K562 (cell line): Measurements from ENCODE around the gene LMAN1L. TPM values are rescaled to one million over a fixed set of nuclear protein-coding genes. Genes with fewer than 3 reads are reported as not detected.

Experiments
- ATAC-seq: fragments of 200-7000 bp; cut with Tn5 transposase; 3 replicates; pipeline ENCODE4 v1.9.1; 2020; ENCODE audit warnings: moderate library complexity
- BruUV-seq: library from RNA; stranded (reverse); fragments of 400-500 nt; replicated peaks from 2 replicates; lab custom pipeline; 2021; lab: Mats Ljungman, UMichigan
- CTCF ChIA-PET: fragments of 300-600 bp; formaldehyde crosslinking; extraction: SDS; loops from one replicate; lab custom pipeline; 2021; ENCODE audit warnings: low intra/inter-chr PET ratio; lab: Yijun Ruan, JAX
- POLR2A ChIA-PET: fragments of 300-600, 350-650 bp; sonication (Branson Sonifier 250); formaldehyde crosslinking; extraction: SDS; loops from one replicate; lab custom pipeline; 2021; ENCODE audit warnings: antibody characterized with exemption, inconsistent platforms; lab: Yijun Ruan, JAX
- DNase-seq, 4 experiments: peaks; one replicate each; pipeline versions ENCODE4 v3.0.0 to v3.0.0-alpha.2; 2011 to 2018; ENCODE audit warnings: low spot score in 3 of 4, mixed read lengths in 3 of 4; ENCODE audit errors: extremely low read depth in 1 of 4
- FAIRE-seq: peaks from 2 replicates; lab custom pipeline; 2011; peaks lifted over from hg19 to GRCh38; lab: Jason Lieb, UNC
- H2AFZ ChIP-seq: 2 replicates; pipeline ENCODE4 v1.6.0; 2011; ENCODE audit warnings: low read depth, low read length, control low read depth, inconsistent platforms
- H3K27ac ChIP-seq: fragments of 200-600 bp; 3 replicates; pipeline ENCODE4 v1.8.0; 2011; ENCODE audit warnings: low read depth, mild to moderate bottlenecking, control low read depth, inconsistent platforms, low read length, moderate library complexity, mixed read lengths; ENCODE audit errors: extremely low read depth
- H3K27me3 ChIP-seq, 2 experiments: fragments of 300-600 bp in 1 of 2; 2 replicates in 1 of 2; 3 replicates in 1 of 2; pipeline versions ENCODE4 v1.6.0 to v1.8.0; 2011; ENCODE audit warnings: inconsistent platforms in 2 of 2, low read length in 2 of 2, mild to moderate bottlenecking in 1 of 2, mixed read lengths in 1 of 2, moderate library complexity in 1 of 2; ENCODE audit not compliant: control insufficient read depth in 2 of 2, insufficient read depth in 2 of 2
- H3K36me3 ChIP-seq: fragments of 300-600 bp; 3 replicates; pipeline ENCODE4 v1.8.0; 2011; ENCODE audit warnings: mild to moderate bottlenecking, low read length, inconsistent platforms; ENCODE audit not compliant: control insufficient read depth, insufficient read depth
- H3K4me1 ChIP-seq, 2 experiments: fragments of 200-600 bp in 1 of 2; replicated peaks in 1 of 2; 2 replicates in 1 of 2; 3 replicates in 1 of 2; pipeline versions ENCODE4 v1.5.1 to v1.8.0; 2011; ENCODE audit warnings: inconsistent platforms in 2 of 2, low read length in 2 of 2, mild to moderate bottlenecking in 1 of 2, mixed read lengths in 1 of 2, moderate library complexity in 1 of 2; ENCODE audit not compliant: control insufficient read depth in 2 of 2, insufficient read depth in 2 of 2
- H3K4me2 ChIP-seq: 2 replicates; pipeline ENCODE4 v1.6.1; 2011; ENCODE audit warnings: low read length, control low read depth, inconsistent platforms, mixed read lengths; ENCODE audit not compliant: insufficient read depth
- H3K4me3 ChIP-seq: fragments of 200-600 bp; sonication (generic), shearing (Covaris generic); 2 replicates; pipeline ENCODE4 v1.5.1; 2016; ENCODE audit warnings: control low read depth, inconsistent platforms
- H3K79me2 ChIP-seq: fragments of 200-600 bp; 3 replicates; pipeline ENCODE4 v1.8.0; 2011; ENCODE audit warnings: low read length, inconsistent platforms; ENCODE audit not compliant: control insufficient read depth, insufficient read depth
- H3K9ac ChIP-seq, 2 experiments: 2 replicates each; pipeline versions ENCODE4 v1.6.0 to v1.6.1; 2011; ENCODE audit warnings: low read depth in 2 of 2, low read length in 2 of 2, control low read depth in 1 of 2, inconsistent platforms in 1 of 2, mild to moderate bottlenecking in 1 of 2, mixed read lengths in 1 of 2; ENCODE audit not compliant: insufficient read depth in 1 of 2
- H3K9me1 ChIP-seq: one replicate; pipeline ENCODE4 v1.6.0; 2011; ENCODE audit warnings: inconsistent platforms, mild to moderate bottlenecking, low read length, moderate library complexity; ENCODE audit not compliant: control insufficient read depth, insufficient read depth
- H3K9me3 ChIP-seq: replicated peaks from 2 replicates; pipeline ENCODE4 v1.5.1; 2011; ENCODE audit warnings: low read depth, low read length, inconsistent platforms; ENCODE audit not compliant: control insufficient read depth, insufficient read depth
- H4K20me1 ChIP-seq: replicated peaks from 2 replicates; pipeline ENCODE4 v1.6.1; 2011; ENCODE audit warnings: low read length, inconsistent platforms, mixed read lengths; ENCODE audit not compliant: control insufficient read depth, insufficient read depth
- CTBP1 ChIP-seq: fragments of 450-650 bp; IDR thresholded peaks from 2 replicates; pipeline ENCODE4 v1.6.1; 2016; ENCODE audit warnings: borderline replicate concordance
- ERF ChIP-seq: fragments of 450-650 bp; formaldehyde crosslinking; IDR thresholded peaks from 2 replicates; pipeline ENCODE4 v1.4.0; 2020; ENCODE audit warnings: mild to moderate bottlenecking, mixed read lengths
- KDM5B ChIP-seq: fragments of 200-600 bp; sonication (generic); IDR thresholded peaks from 2 replicates; pipeline ENCODE4 v1.6.1; 2012; ENCODE audit warnings: low read depth, mild to moderate bottlenecking, moderate library complexity, low read length, control low read depth, inconsistent platforms; ENCODE audit not compliant: insufficient replicate concordance
- PCBP2 ChIP-seq: fragments of 200-400 bp; formaldehyde crosslinking; IDR thresholded peaks from 2 replicates; pipeline ENCODE4 v1.6.1; 2018; ENCODE audit warnings: low read length, low read depth, mild to moderate bottlenecking, moderate library complexity; ENCODE audit not compliant: poor library complexity, severe bottlenecking
- RBM17 ChIP-seq: fragments of 200-400 bp; formaldehyde crosslinking; IDR thresholded peaks from 2 replicates; pipeline ENCODE4 v1.6.1; 2017; ENCODE audit warnings: low read depth, mild to moderate bottlenecking, low read length, borderline replicate concordance
- SPI1 ChIP-seq: IDR thresholded peaks from 2 replicates; pipeline ENCODE4 v1.6.1; 2011; ENCODE audit warnings: low read depth, low read length, control low read depth, borderline replicate concordance
- TCF3 ChIP-seq: sonication (generic); formaldehyde crosslinking; IDR thresholded peaks from 2 replicates; pipeline ENCODE4 v1.4.0; 2020; ENCODE audit warnings: mild to moderate bottlenecking, missing genetic modification reagents
- WGBS: fragments of 100-300 bp; shearing (Covaris generic); methylation state at CpG from one replicate; pipeline ENCODE4 v1.1.6; 2016; ENCODE audit warnings: low coverage, mixed read lengths; ENCODE audit not compliant: insufficient coverage; ENCODE audit errors: missing lambda C conversion rate; 5-methylcytosine and 5-hydroxymethylcytosine counted together
- in situ Hi-C: fragments of 300-500 bp; cut with MboI; formaldehyde crosslinking; loops from 4 replicates; pipeline ENCODE4 v1.15.0; 2018; ENCODE audit warnings: inconsistent platforms, mixed read lengths
- intact Hi-C: fragments of 100-400 bp; cut with micrococcal nuclease; formaldehyde crosslinking; loops from 2 replicates; pipeline ENCODE4 v1.14.2; 2022
- polyA plus RNA-seq, 8 experiments: library from polyadenylated mRNA; depleted of rRNA in 4 of 8; stranded (reverse) in 5 of 8; unstranded in 3 of 8; fragments of >200 nt; fragmentation: Nextera tagmentation in 2 of 8; fragmentation: Illumina TruSeq in 1 of 8; extraction: Ambion mirVana in 2 of 8; extraction: Trizol in 1 of 8; gene quantifications; 2 replicates each; pipeline versions ENCODE4 v1.2.1 to v1.2.3, GENCODE V29; 2011 to 2014; ENCODE audit warnings: inconsistent platforms in 1 of 8, missing spikeins in 1 of 8
- total RNA-seq, 7 experiments: library from RNA; depleted of rRNA in 6 of 7; stranded (reverse); fragments of >200 nt in 6 of 7; fragmentation: Illumina TruSeq in 2 of 7; extraction: Trizol in 2 of 7; gene quantifications; 2 replicates each; pipeline versions ENCODE4 v1.2.1 to v1.2.3, GENCODE V29; 2011 to 2021; ENCODE audit warnings: low replicate concordance in 1 of 7
- TF ChIP-seq, protein P1 (sequence below), 2 experiments: fragments of 200-800 bp in 1 of 2; sonication (Bioruptor generic) in 1 of 2; sonication (generic) in 1 of 2; formaldehyde crosslinking in 1 of 2; IDR thresholded peaks in 1 of 2; conservative IDR thresholded peaks in 1 of 2; 2 replicates each; pipeline versions ENCODE4 v1.5.0 to v1.6.1; 2016 to 2020; ENCODE audit warnings: missing compliant biosample characterization in 1 of 2, missing genetic modification characterization in 1 of 2, missing genetic modification reagents in 1 of 2
- TF ChIP-seq, protein P2 (sequence below), 2 experiments: fragments of 450-650 bp; IDR thresholded peaks; 2 replicates each; pipeline ENCODE4 v1.6.1; 2016; ENCODE audit warnings: mild to moderate bottlenecking in 2 of 2, borderline replicate concordance in 1 of 2, low read depth in 1 of 2, moderate library complexity in 1 of 2

Gene LMAN1L
- total and polyA plus RNA-seq, 9 of the 15 experiments (the other 6 are each of a cell fraction or from before 2014, with no cell fraction given) = not detected

DNA sequence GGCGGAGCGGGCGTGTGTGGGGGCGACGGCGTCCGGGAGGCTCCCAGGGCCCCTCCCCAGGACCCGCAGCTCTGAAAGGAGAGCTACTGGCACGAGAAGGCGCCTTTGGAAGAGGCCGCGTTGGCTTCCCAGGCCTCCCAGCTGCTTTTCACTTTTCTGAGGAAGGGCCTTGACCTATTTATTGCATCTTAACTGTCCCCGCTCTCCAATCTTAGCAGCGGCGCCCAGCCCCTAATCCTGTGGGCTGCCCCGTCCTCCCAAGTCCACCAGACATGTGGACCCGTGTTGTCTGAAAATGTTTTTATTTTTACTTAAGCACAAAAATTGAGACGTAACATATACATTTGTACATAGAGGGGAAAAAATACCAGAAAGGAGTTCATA, 30.8 kb downstream of the LMAN1L start (continued):
- TF ChIP-seq, protein P1, sequence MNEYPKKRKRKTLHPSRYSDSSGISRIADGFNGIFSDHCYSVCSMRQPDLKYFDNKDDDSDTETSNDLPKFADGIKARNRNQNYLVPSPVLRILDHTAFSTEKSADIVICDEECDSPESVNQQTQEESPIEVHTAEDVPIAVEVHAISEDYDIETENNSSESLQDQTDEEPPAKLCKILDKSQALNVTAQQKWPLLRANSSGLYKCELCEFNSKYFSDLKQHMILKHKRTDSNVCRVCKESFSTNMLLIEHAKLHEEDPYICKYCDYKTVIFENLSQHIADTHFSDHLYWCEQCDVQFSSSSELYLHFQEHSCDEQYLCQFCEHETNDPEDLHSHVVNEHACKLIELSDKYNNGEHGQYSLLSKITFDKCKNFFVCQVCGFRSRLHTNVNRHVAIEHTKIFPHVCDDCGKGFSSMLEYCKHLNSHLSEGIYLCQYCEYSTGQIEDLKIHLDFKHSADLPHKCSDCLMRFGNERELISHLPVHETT (CRISPR knock-in tag; conservative IDR thresholded peaks at IDR 0.05 in 1 of 2, IDR thresholded peaks at IDR 0.05 in 1 of 2) = 0 out of 4 replicates have a peak, but pooled peaks of 1 of the 2 experiments have one; percentile 12

DNA sequence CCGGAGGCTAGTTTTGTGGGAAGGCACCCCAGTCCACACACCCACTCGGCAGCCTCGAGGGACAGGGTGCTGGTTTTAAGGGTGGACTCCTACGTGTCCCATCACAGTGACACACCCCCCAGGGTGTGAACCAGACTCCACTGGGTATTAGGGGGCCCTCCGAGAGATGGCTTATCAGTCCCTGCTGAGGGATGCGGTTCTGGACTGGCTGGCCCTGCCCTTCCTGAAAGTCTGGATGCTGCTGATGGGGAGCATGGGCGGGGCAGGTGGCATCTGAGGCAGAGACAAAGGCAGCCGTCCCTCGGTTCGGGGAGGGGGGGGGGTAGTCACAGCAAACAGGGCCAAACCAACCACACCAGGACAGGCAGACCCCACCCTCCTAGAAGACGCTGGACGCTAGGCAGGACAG, 31.3 kb downstream of the LMAN1L start:
- peak overlapping the region; percentile 82 to 94 for H3K9ac ChIP-seq
- ChIA-PET POLR2A (interaction anchor here (0.9 to 1.9 kb wide), 4 partner anchors 12 to 111 kb away, joined by 3 to 4 read pairs (median 4); no protein-coding TSS in a partner anchor), CTCF (interaction anchor here (1.7 kb wide), 1 partner anchor 58 kb away, joined by 4 read pairs; no protein-coding TSS in a partner anchor)
- no peaks in the 10 kb centered on the region for H3K9me3 ChIP-seq
- in situ Hi-C loops = no loop called here
- H3K4me3 ChIP-seq = no peak overlapping the region
- peaks cover 56% of the 10 kb centered on the region; the same call in 2 of the 3 replicates for H3K36me3 ChIP-seq
- H3K4me1 ChIP-seq = peaks cover 19 to 52% of the 10 kb centered on the region in 2 experiments; a peak in 4 of 5 replicates
- H4K20me1 ChIP-seq = peaks cover 4% of the 10 kb centered on the region; the same call in 1 of the 2 replicates
- no TSS peak for BruUV-seq
- 50% methylated on average over 8 of the region's 12 CpGs for WGBS
- intact Hi-C loops = loop anchor here (5.0 kb wide), 3 partner anchors 48 to 143 kb away; partner anchors contain the start of gene MPI
- peak overlapping the region; percentile 99 for H3K4me2 ChIP-seq
- no peaks in the 10 kb centered on the region for H3K27me3 ChIP-seq
- DNase-seq (peak; percentile 39 to 78 (median 62)), FAIRE-seq (peak; percentile 19), ATAC-seq (no peak)
- H3K9me1 ChIP-seq = peaks cover 11% of the 10 kb centered on the region
- H2AFZ ChIP-seq = peak overlapping the region; percentile 89; the same call in 1 of the 2 replicates
- peaks cover 14% of the 10 kb centered on the region; the same call in 2 of the 3 replicates for H3K79me2 ChIP-seq
- H3K27ac ChIP-seq = peak overlapping the region; percentile 65
- TF ChIP-seq TCF3 (CRISPR knock-in tag) = no peak
- peak; percentile 24; the same call in 1 of the 2 replicates for TF ChIP-seq CTBP1
- no peak for TF ChIP-seq KDM5B
- no peak for TF ChIP-seq RBM17
- no peak for TF ChIP-seq PCBP2
- TF ChIP-seq, protein P2, sequence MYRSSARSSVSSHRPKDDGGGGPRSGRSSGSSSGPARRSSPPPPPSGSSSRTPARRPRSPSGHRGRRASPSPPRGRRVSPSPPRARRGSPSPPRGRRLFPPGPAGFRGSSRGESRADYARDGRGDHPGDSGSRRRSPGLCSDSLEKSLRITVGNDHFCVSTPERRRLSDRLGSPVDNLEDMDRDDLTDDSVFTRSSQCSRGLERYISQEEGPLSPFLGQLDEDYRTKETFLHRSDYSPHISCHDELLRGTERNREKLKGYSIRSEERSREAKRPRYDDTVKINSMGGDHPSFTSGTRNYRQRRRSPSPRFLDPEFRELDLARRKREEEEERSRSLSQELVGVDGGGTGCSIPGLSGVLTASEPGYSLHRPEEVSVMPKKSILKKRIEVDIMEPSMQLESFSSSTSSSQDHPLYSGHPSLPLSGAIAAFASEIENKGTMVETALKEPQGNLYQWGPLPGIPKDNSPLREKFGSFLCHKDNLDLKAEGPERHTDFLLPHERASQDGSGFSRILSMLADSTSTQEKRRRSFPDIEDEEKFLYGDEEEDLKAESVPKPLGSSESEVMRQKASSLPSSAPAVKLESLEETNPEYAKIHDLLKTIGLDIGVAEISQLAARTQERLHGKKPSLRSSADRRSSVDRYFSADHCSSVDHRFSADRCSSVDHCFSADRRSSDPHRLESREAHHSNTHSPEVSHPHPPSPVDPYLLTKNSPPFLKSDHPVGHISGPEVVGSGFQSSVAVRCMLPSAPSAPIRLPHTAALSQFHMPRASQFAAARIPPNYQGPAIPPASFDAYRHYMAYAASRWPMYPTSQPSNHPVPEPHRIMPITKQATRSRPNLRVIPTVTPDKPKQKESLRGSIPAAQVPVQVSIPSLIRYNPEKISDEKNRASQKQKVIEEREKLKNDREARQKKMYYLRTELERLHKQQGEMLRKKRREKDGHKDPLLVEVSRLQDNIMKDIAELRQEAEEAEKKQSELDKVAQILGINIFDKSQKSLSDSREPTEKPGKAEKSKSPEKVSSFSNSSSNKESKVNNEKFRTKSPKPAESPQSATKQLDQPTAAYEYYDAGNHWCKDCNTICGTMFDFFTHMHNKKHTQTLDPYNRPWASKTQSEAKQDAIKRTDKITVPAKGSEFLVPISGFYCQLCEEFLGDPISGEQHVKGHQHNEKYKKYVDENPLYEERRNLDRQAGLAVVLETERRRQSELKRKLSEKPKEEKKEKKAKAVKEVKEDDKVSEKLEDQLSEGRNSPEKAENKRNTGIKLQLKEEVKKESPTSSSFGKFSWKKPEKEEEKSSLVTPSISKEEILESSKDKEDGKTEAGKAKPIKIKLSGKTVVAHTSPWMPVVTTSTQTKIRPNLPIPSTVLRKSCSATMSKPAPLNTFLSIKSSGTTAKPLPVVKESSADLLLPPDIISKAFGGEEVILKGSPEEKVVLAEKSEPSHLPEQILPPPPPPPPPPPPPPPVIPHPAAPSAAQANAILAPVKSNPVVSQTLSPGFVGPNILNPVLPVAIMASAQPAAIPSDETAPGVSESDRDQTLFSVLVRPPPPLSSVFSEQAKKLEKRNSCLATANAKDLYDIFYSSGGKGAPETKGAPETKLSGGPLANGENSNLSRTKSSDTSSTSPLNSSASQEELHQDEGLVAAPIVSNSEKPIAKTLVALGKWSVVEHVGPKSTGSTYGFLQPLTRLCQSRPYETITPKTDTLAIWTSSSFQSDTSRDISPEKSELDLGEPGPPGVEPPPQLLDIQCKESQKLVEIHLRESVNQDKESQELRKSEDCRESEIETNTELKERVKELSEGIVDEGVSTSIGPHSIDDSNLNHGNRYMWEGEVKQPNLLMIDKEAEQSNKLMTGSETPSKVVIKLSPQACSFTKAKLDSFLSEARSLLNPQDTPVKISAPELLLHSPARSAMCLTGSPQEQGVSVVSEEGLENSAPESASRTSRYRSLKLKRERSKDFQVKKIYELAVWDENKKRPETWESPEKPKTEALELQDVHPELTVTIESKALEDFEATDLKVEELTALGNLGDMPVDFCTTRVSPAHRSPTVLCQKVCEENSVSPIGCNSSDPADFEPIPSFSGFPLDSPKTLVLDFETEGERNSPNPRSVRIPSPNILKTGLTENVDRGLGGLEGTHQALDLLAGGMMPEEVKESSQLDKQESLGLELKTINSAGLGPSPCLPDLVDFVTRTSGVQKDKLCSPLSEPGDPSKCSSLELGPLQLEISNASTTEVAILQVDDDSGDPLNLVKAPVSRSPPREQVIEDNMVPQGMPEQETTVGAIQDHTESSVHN (IDR thresholded peaks at IDR 0.05; ENCODE audit: borderline replicate concordance in 1 of 2, low read depth in 1 of 2) = no peak
- no peak for TF ChIP-seq SPI1
- TF ChIP-seq ERF = no peak
